GM12878 (cell line): ENCODE results near the gene TNKS1BP1. TPM values are rescaled to one million over a fixed set of nuclear protein-coding genes. Genes with fewer than 3 reads are reported as not detected.

Experiments
- ATAC-seq: fragments of 200-7000 bp; cut with Tn5 transposase; 3 replicates; pipeline ENCODE4 v1.9.1; 2020; ENCODE audit warnings: mild to moderate bottlenecking, moderate library complexity
- BruUV-seq: library from RNA; stranded (reverse); fragments of 400-500 nt; replicated peaks from 2 replicates; lab custom pipeline; 2021; lab: Mats Ljungman, UMichigan
- CTCF ChIA-PET: fragments of 300-600 bp; sonication (Branson Sonifier 250); formaldehyde crosslinking; extraction: SDS; loops from one replicate; lab custom pipeline; 2021; ENCODE audit warnings: inconsistent platforms; lab: Yijun Ruan, JAX
- POLR2A ChIA-PET: fragments of 350-600 bp; formaldehyde crosslinking; extraction: SDS; loops from one replicate; lab custom pipeline; 2021; ENCODE audit warnings: inconsistent platforms; lab: Charles Lee
- RAD21 ChIA-PET: fragments of 300-600 bp; sonication (Branson Sonifier 250); formaldehyde crosslinking; loops from one replicate; lab custom pipeline; 2023; ENCODE audit warnings: antibody characterized with exemption; ENCODE audit not compliant: unreplicated experiment; lab: Charles Lee
- SMC1A ChIA-PET: fragments of 300-600 bp; sonication (Branson Sonifier 250); formaldehyde crosslinking; loops from one replicate; lab custom pipeline; 2023; ENCODE audit not compliant: unreplicated experiment, uncharacterized antibody; lab: Charles Lee
- DNase-seq: peaks from one replicate; pipeline ENCODE4 v3.0.0-alpha.2; 2011; ENCODE audit warnings: low read depth, low spot score
- FAIRE-seq: peaks from 3 replicates; lab custom pipeline; 2011; peaks lifted over from hg19 to GRCh38; lab: Jason Lieb, UNC
- H2AFZ ChIP-seq: 2 replicates; pipeline ENCODE4 v1.6.0; 2011; ENCODE audit warnings: low read depth, low read length, control low read depth; ENCODE audit not compliant: control insufficient read depth
- H3K27ac ChIP-seq: 2 replicates; pipeline ENCODE4 v1.5.1; 2011; ENCODE audit warnings: control low read depth; ENCODE audit not compliant: control insufficient read depth, insufficient read depth
- H3K27me3 ChIP-seq, 2 experiments: replicated peaks in 1 of 2; 2 replicates each; pipeline versions ENCODE4 v1.6.0 to v1.6.1; 2011; ENCODE audit warnings: low read length in 1 of 2; ENCODE audit not compliant: control insufficient read depth in 2 of 2, insufficient read depth in 2 of 2
- H3K36me3 ChIP-seq, 2 experiments: 2 replicates each; pipeline ENCODE4 v1.5.1; 2011; ENCODE audit warnings: low read length in 1 of 2; ENCODE audit not compliant: control insufficient read depth in 2 of 2, insufficient read depth in 2 of 2
- H3K4me1 ChIP-seq: 2 replicates; pipeline ENCODE4 v1.6.1; 2011; ENCODE audit warnings: mild to moderate bottlenecking, low read length, moderate library complexity, mixed read lengths; ENCODE audit not compliant: control insufficient read depth, insufficient read depth
- H3K4me2 ChIP-seq: 2 replicates; pipeline ENCODE4 v1.6.0; 2011; ENCODE audit warnings: control low read depth; ENCODE audit not compliant: control insufficient read depth, insufficient read depth
- H3K4me3 ChIP-seq: fragments of 200-600 bp; sonication (generic); 2 replicates; pipeline ENCODE4 v1.5.1; 2016
- H3K79me2 ChIP-seq: 2 replicates; pipeline ENCODE4 v1.6.0; 2011; ENCODE audit warnings: low read length; ENCODE audit not compliant: control insufficient read depth, insufficient read depth
- H3K9ac ChIP-seq: 2 replicates; pipeline ENCODE4 v1.8.0; 2011; ENCODE audit warnings: low read length, control low read depth, mixed read lengths; ENCODE audit not compliant: control insufficient read depth, insufficient read depth
- H3K9me3 ChIP-seq: replicated peaks from 3 replicates; pipeline ENCODE4 v1.5.1; 2011; ENCODE audit warnings: mild to moderate bottlenecking, low read length; ENCODE audit not compliant: control insufficient read depth, insufficient read depth
- H4K20me1 ChIP-seq: 2 replicates; pipeline ENCODE4 v1.6.0; 2011; ENCODE audit not compliant: control insufficient read depth, insufficient read depth
- E2F4 ChIP-seq: IDR thresholded peaks from 2 replicates; pipeline ENCODE4 v1.6.1; 2012; ENCODE audit warnings: low read depth, low read length, improper control_type of control experiment
- MTA3 ChIP-seq: IDR thresholded peaks from 2 replicates; pipeline ENCODE4 v1.6.1; 2012; ENCODE audit warnings: low read length, inconsistent platforms, borderline replicate concordance
- NKRF ChIP-seq: fragments of 450-650 bp; conservative IDR thresholded peaks from 2 replicates; pipeline ENCODE4 v1.6.1; 2017; ENCODE audit warnings: mild to moderate bottlenecking, moderate library complexity
- NR2C2 ChIP-seq: IDR thresholded peaks from 2 replicates; pipeline ENCODE4 v1.6.1; 2011; ENCODE audit warnings: borderline replicate concordance, low read depth; ENCODE audit not compliant: control insufficient read depth, insufficient read length
- POLR2AphosphoS2 ChIP-seq: IDR thresholded peaks from 2 replicates; pipeline ENCODE4 v1.6.1; 2011; ENCODE audit warnings: low read depth, mild to moderate bottlenecking, low read length, improper control_type of control experiment, moderate library complexity
- USF2 ChIP-seq: IDR thresholded peaks from 2 replicates; pipeline ENCODE4 v1.6.1; 2011; ENCODE audit warnings: low read depth, low read length, improper control_type of control experiment, borderline replicate concordance
- WRNIP1 ChIP-seq: IDR thresholded peaks from 2 replicates; pipeline ENCODE4 v1.6.1; 2011; ENCODE audit warnings: low read depth, low read length, improper control_type of control experiment, borderline replicate concordance
- WGBS: methylation state at CpG from one replicate; pipeline ENCODE4 v1.1.6; 2016; ENCODE audit warnings: low lambda C conversion rate; ENCODE audit not compliant: insufficient replicate concordance, insufficient coverage; ENCODE audit errors: missing lambda C conversion rate; 5-methylcytosine and 5-hydroxymethylcytosine counted together
- in situ Hi-C: fragments of 300-500 bp; cut with MboI; formaldehyde crosslinking; loops from 9 replicates; pipeline ENCODE4 v1.14.3; 2018; ENCODE audit warnings: mixed read lengths
- intact Hi-C: fragments of 100-400 bp; cut with micrococcal nuclease; formaldehyde crosslinking; loops from one replicate; pipeline ENCODE4 v1.14.2; 2022; ENCODE audit not compliant: unreplicated experiment
- polyA plus RNA-seq, 11 experiments: library from polyadenylated mRNA; depleted of rRNA in 4 of 11; unstranded in 6 of 11; stranded (reverse) in 5 of 11; fragments of >200 nt; fragmentation: Nextera tagmentation in 4 of 11; fragmentation: Illumina TruSeq in 1 of 11; extraction: Ambion mirVana in 4 of 11; extraction: Trizol in 1 of 11; gene quantifications; 1 replicate in 1 of 11; 2 replicates in 10 of 11; pipeline versions ENCODE4 v1.2.1 to v1.2.3, GENCODE V29; 2011 to 2016; ENCODE audit warnings: inconsistent platforms in 2 of 11, missing spikeins in 2 of 11, low read depth in 1 of 11
- total RNA-seq, 4 experiments: library from RNA; depleted of rRNA in 3 of 4; stranded (reverse); fragments of >200 nt in 3 of 4; fragmentation: Illumina TruSeq in 1 of 4; extraction: Trizol in 1 of 4; gene quantifications; 2 replicates each; pipeline versions ENCODE4 v1.2.1 to v1.2.3, GENCODE V29; 2013 to 2021

TNKS1BP1 gene
- total and polyA plus RNA-seq, 10 of the 15 experiments (the other 5 are each of a cell fraction or from before 2014, with no cell fraction given): 0.26 to 15.8 (median 4.3) TPM

- no peak overlapping the region for H2AFZ ChIP-seq
- no peaks in the 10 kb centered on the region; a peak in 1 of 4 replicates for H3K27me3 ChIP-seq
- CTCF ChIA-PET: interaction anchor here (8.7 kb wide), 1 partner anchor 413 kb away, joined by 184 read pairs; no protein-coding TSS in a partner anchor
- SMC1A ChIA-PET: interaction anchor here (1.4 kb wide), 1 partner anchor 18 kb away, joined by 4 read pairs; no protein-coding TSS in a partner anchor
- in situ Hi-C loops (loop anchor here (25.0 kb wide), 1 partner anchor 1317 kb away; the partner anchor contains the start of gene OR5I1), intact Hi-C loops (no loop called here)
- H3K36me3 ChIP-seq: no peaks in the 10 kb centered on the region
- no TSS peak for BruUV-seq
- H3K79me2 ChIP-seq: no peaks in the 10 kb centered on the region
- H4K20me1 ChIP-seq: no peaks in the 10 kb centered on the region
- no peak for ATAC-seq
- no peaks in the 10 kb centered on the region for H3K4me1 ChIP-seq
- H3K9ac ChIP-seq: no peak overlapping the region
- H3K4me3 ChIP-seq: no peak overlapping the region
- POLR2A ChIA-PET: interaction anchor here (0.7 kb wide), 1 partner anchor 95 kb away, joined by 3 read pairs; no protein-coding TSS in a partner anchor
- H3K9me3 ChIP-seq: no peaks in the 10 kb centered on the region
- no peak for DNase-seq
- FAIRE-seq: no peak
- no peak overlapping the region for H3K4me2 ChIP-seq
- no peak overlapping the region for H3K27ac ChIP-seq
- no peak for TF ChIP-seq USF2
- RAD21 ChIA-PET: no interaction called here
These were observed 70.1 kb downstream of the TNKS1BP1 start for GRCh38 chr11:57254631-57255030.

GRCh38 chr11:57251491-57252104, 73.2 kb downstream of the TNKS1BP1 start:
- H3K27me3 ChIP-seq: no peaks in the 10 kb centered on the region; a peak in 1 of 4 replicates
- no peak for ATAC-seq
- ChIA-PET RAD21 (interaction anchor here (1.1 to 4.1 kb wide), 3 partner anchors 38 to 409 kb away, joined by 3 to 75 read pairs (median 3); no protein-coding TSS in a partner anchor), SMC1A (interaction anchor here (0.8 to 3.6 kb wide), 5 partner anchors 13 to 410 kb away, joined by 3 to 14 read pairs (median 3); no protein-coding TSS in a partner anchor), POLR2A (no interaction called here), CTCF (interaction anchor here (0.6 to 8.7 kb wide), 9 partner anchors 9 to 410 kb away, joined by 3 to 184 read pairs (median 5); no protein-coding TSS in a partner anchor)
- H4K20me1 ChIP-seq: no peaks in the 10 kb centered on the region
- H3K27ac ChIP-seq: no peak overlapping the region
- FAIRE-seq: no peak
- no peaks in the 10 kb centered on the region for H3K4me1 ChIP-seq
- intact Hi-C loops (no loop called here), in situ Hi-C loops (loop anchor here (25.0 kb wide), 1 partner anchor 1314 kb away; the partner anchor contains the start of gene OR5I1)
- WGBS: 5% methylated on average over 5 of the region's 5 CpGs
- H3K9me3 ChIP-seq: no peaks in the 10 kb centered on the region
- BruUV-seq: no TSS peak
- no peaks in the 10 kb centered on the region for H3K36me3 ChIP-seq
- DNase-seq: no peak
- H3K79me2 ChIP-seq: no peaks in the 10 kb centered on the region
- no peak overlapping the region for H3K4me2 ChIP-seq
- H3K9ac ChIP-seq: no peak overlapping the region
- H2AFZ ChIP-seq: no peak overlapping the region
- no peak overlapping the region for H3K4me3 ChIP-seq
- no peak for TF ChIP-seq NKRF
- TF ChIP-seq WRNIP1: no peak
- TF ChIP-seq POLR2AphosphoS2: no peak
- TF ChIP-seq NR2C2: no peak
- no peak for TF ChIP-seq E2F4
- no peak for TF ChIP-seq MTA3
